ENCODE results near the gene SLC8A2. TPM values are rescaled to one million over a fixed set of nuclear protein-coding genes. Genes with fewer than 3 reads are reported as not detected.
"Not testable (repeated sequence)": the region's sequence is repeated elsewhere in the genome, so short reads cannot be mapped to it uniquely, and the experiment has no call there.

Gene SLC8A2
- polyA plus RNA-seq, 1 donor from 2014 or later = 14.1 TPM

- TF ChIP-seq EP300 (conservative IDR thresholded peaks at IDR 0.05; ENCODE audit: poor library complexity, severe bottlenecking) = no peak
- TF ChIP-seq POLR2AphosphoS5 (IDR thresholded peaks at IDR 0.05) = no peak
- no peak for TF ChIP-seq TAF1 (IDR thresholded peaks at IDR 0.05; ENCODE audit: low read depth)
Observed at GRCh38 chr19:47415953-47416642, 55.6 kb downstream of the SLC8A2 start (continued).

- H3K36me3 ChIP-seq (ENCODE audit: insufficient read depth, low read length) = no peaks in the 10 kb centered on the region
- no peaks in the 10 kb centered on the region for H3K9me2 ChIP-seq (ENCODE audit: insufficient read depth, low read length)
- H3K79me2 ChIP-seq (replicated peaks; ENCODE audit: insufficient read depth, low read length) = peaks cover 20% of the 10 kb centered on the region
- no peaks in the 10 kb centered on the region for H3F3A ChIP-seq (ENCODE audit: insufficient read depth, low read length, poor library complexity, severe bottlenecking)
- H3K4me2 ChIP-seq (ENCODE audit: low read length) = no peak overlapping the region
- H3K27me3 ChIP-seq (ENCODE audit: insufficient read depth, low read depth, low read length) = no peaks in the 10 kb centered on the region
- no peaks in the 10 kb centered on the region for H4K20me1 ChIP-seq (ENCODE audit: insufficient read depth)
- no peak overlapping the region for H3K27ac ChIP-seq (ENCODE audit: low read length)
- H3K9me3 ChIP-seq (ENCODE audit: low read length) = no peaks in the 10 kb centered on the region
- peak; percentile 27 for TF ChIP-seq CTCF (IDR thresholded peaks at IDR 0.05; ENCODE audit: poor library complexity, severe bottlenecking)
- TF ChIP-seq REST (IDR thresholded peaks at IDR 0.05; ENCODE audit: borderline replicate concordance) = no peak
- H3K4me3 ChIP-seq (ENCODE audit: low read length) = no peak overlapping the region
- no peak overlapping the region for H2AFZ ChIP-seq (ENCODE audit: low read depth, low read length)
- no peak overlapping the region for H3K9ac ChIP-seq (ENCODE audit: low read length)
Observed at GRCh38 chr19:47414469-47414868, 57.2 kb downstream of the SLC8A2 start.

- H3K36me3 ChIP-seq (ENCODE audit: insufficient read depth, low read length) = no peaks in the 10 kb centered on the region
Observed at GRCh38 chr19:47413941-47414340, 57.8 kb downstream of the SLC8A2 start.

GRCh38 chr19:47411696-47412095 is 60.0 kb downstream of the SLC8A2 start:
- not testable (repeated sequence) for H3K27ac ChIP-seq (ENCODE audit: low read length); H3K4me3 ChIP-seq (ENCODE audit: low read length); H3K9ac ChIP-seq (ENCODE audit: low read length); H3F3A ChIP-seq (ENCODE audit: insufficient read depth, low read length, poor library complexity, severe bottlenecking); H3K79me2 ChIP-seq (replicated peaks; ENCODE audit: insufficient read depth, low read length); H2AFZ ChIP-seq (ENCODE audit: low read depth, low read length); H3K9me2 ChIP-seq (ENCODE audit: insufficient read depth, low read length); H3K27me3 ChIP-seq (ENCODE audit: insufficient read depth, low read depth, low read length); H4K20me1 ChIP-seq (ENCODE audit: insufficient read depth); H3K36me3 ChIP-seq (ENCODE audit: insufficient read depth, low read length); H3K9me3 ChIP-seq (ENCODE audit: low read length); H3K4me2 ChIP-seq (ENCODE audit: low read length)

More at GRCh38 chr19:47413941-47414340, 57.8 kb downstream of the SLC8A2 start:
- Histone ChIP-seq H3K4me3 (ENCODE audit: low read length) (no peak overlapping the region), H3K9ac (ENCODE audit: low read length) (no peak overlapping the region), H3K27me3 (ENCODE audit: insufficient read depth, low read depth, low read length) (no peaks in the 10 kb centered on the region), H3K4me2 (ENCODE audit: low read length) (no peak overlapping the region), H2AFZ (ENCODE audit: low read depth, low read length) (no peak overlapping the region), H3K9me2 (ENCODE audit: insufficient read depth, low read length) (no peaks in the 10 kb centered on the region), H3F3A (ENCODE audit: insufficient read depth, low read length, poor library complexity, severe bottlenecking) (no peaks in the 10 kb centered on the region), H3K27ac (ENCODE audit: low read length) (no peak overlapping the region), H4K20me1 (ENCODE audit: insufficient read depth) (no peaks in the 10 kb centered on the region), H3K9me3 (ENCODE audit: low read length) (no peaks in the 10 kb centered on the region), H3K79me2 (replicated peaks; ENCODE audit: insufficient read depth, low read length) (peaks cover 20% of the 10 kb centered on the region)
- TF ChIP-seq RAD21 (conservative IDR thresholded peaks at IDR 0.05) (no peak), REST (IDR thresholded peaks at IDR 0.05; ENCODE audit: borderline replicate concordance) (no peak), POLR2AphosphoS5 (IDR thresholded peaks at IDR 0.05) (no peak), TAF1 (IDR thresholded peaks at IDR 0.05; ENCODE audit: low read depth) (no peak), EP300 (conservative IDR thresholded peaks at IDR 0.05; ENCODE audit: poor library complexity, severe bottlenecking) (no peak), SMC3 (conservative IDR thresholded peaks at IDR 0.05; ENCODE audit: poor library complexity) (no peak), EZH2 (IDR thresholded peaks at IDR 0.05; ENCODE audit: borderline replicate concordance, insufficient read depth, low read length, poor library complexity, severe bottlenecking) (no peak)
